H1 (cell line): Measurements from ENCODE around the gene MED13. TPM values are rescaled to one million over a fixed set of nuclear protein-coding genes. Genes with fewer than 3 reads are reported as not detected.

ENCODE experiments used
- NANOG ChIP-seq: IDR thresholded peaks from 2 replicates; pipeline ENCODE4 v1.6.1; 2011; ENCODE audit warnings: low read length, low read depth, mild to moderate bottlenecking, inconsistent platforms; ENCODE audit not compliant: insufficient read depth, poor library complexity, severe bottlenecking
- PHF8 ChIP-seq: fragments of 200-600 bp; sonication (generic); conservative IDR thresholded peaks from 2 replicates; pipeline ENCODE4 v1.7.1; 2012; ENCODE audit warnings: low read depth, mild to moderate bottlenecking, inconsistent platforms, low read length, moderate library complexity
- polyA plus RNA-seq, 7 experiments: library from polyadenylated mRNA; depleted of rRNA in 3 of 7; stranded (reverse) in 5 of 7; unstranded in 2 of 7; fragments of >200 nt in 5 of 7; fragments of 200-250 nt in 2 of 7; gene quantifications; 1 replicate in 5 of 7; 2 replicates in 1 of 7; 4 replicates in 1 of 7; pipeline versions ENCODE4 v1.2.1 to v1.2.3, GENCODE V29; 2011 to 2013; ENCODE audit warnings: missing spikeins in 2 of 7, mixed read lengths in 2 of 7
- total RNA-seq: library from RNA; stranded (reverse); fragmentation: NEBNext Ultra II Directional; extraction: Animal tissue kit (Norgen Biotek cat#: 25700); gene quantifications from 2 replicates; pipeline ENCODE4 v1.2.1, GENCODE V29; 2021

MED13 gene
- total and polyA plus RNA-seq, 2 of the 8 experiments (the other 6 are each of a cell fraction or from before 2014, with no cell fraction given): 11.3 to 44.8 TPM

- TF ChIP-seq NANOG (no peak), PHF8 (no peak)
Measured at GRCh38 chr17:61970030-61970429, 95.0 kb downstream of the MED13 start (continued).
